Endodermal cell (in vitro differentiated cells): Measurements from ENCODE around the gene SPACA4. TPM values are rescaled to one million over a fixed set of nuclear protein-coding genes. Genes with fewer than 3 reads are reported as not detected.

Experiments used
- DNase-seq: peaks from one replicate; pipeline ENCODE4 v3.0.0-alpha.2; 2017
- H3K27ac ChIP-seq: 2 replicates; pipeline ENCODE4 v1.5.1; 2013; ENCODE audit warnings: mild to moderate bottlenecking, low read depth, low read length, moderate library complexity
- H3K27me3 ChIP-seq: 2 replicates; pipeline ENCODE4 v1.6.1; 2013; ENCODE audit warnings: mild to moderate bottlenecking, low read length, moderate library complexity; ENCODE audit not compliant: insufficient read depth, control insufficient read depth, poor library complexity, severe bottlenecking
- H3K36me3 ChIP-seq: 2 replicates; pipeline ENCODE4 v1.7.0; 2013; ENCODE audit warnings: mild to moderate bottlenecking, low read length, moderate library complexity; ENCODE audit not compliant: control insufficient read depth, insufficient read depth
- H3K4me1 ChIP-seq: one replicate; pipeline ENCODE4 v1.7.0; 2013; ENCODE audit warnings: low read length; ENCODE audit not compliant: control insufficient read depth, insufficient read depth
- H3K4me3 ChIP-seq: 2 replicates; pipeline ENCODE4 v1.5.1; 2013; ENCODE audit warnings: mild to moderate bottlenecking, low read length, moderate library complexity
- H3K9ac ChIP-seq: 2 replicates; pipeline ENCODE4 v1.6.1; 2013; ENCODE audit warnings: mild to moderate bottlenecking, low read length, moderate library complexity; ENCODE audit not compliant: poor library complexity, severe bottlenecking; ENCODE audit errors: extremely low read depth
- H3K9me3 ChIP-seq: 2 replicates; pipeline ENCODE4 v1.6.1; 2013; ENCODE audit warnings: mild to moderate bottlenecking, low read length, moderate library complexity; ENCODE audit not compliant: control insufficient read depth
- H3K27ac Mint-ChIP-seq: 2 replicates; pipeline ENCODE4 v1.8.0; 2020; ENCODE audit warnings: mixed read lengths
- H3K27me3 Mint-ChIP-seq: 2 replicates; pipeline ENCODE4 v1.8.0; 2021; ENCODE audit warnings: mild to moderate bottlenecking, mixed read lengths; ENCODE audit not compliant: insufficient read depth
- H3K36me3 Mint-ChIP-seq: 2 replicates; pipeline ENCODE4 v1.8.0; 2020; ENCODE audit warnings: low read depth, mixed read lengths
- H3K4me1 Mint-ChIP-seq: 2 replicates; pipeline ENCODE4 v1.8.0; 2020; ENCODE audit warnings: mixed read lengths
- H3K4me3 Mint-ChIP-seq: 2 replicates; pipeline ENCODE4 v1.8.0; 2020; ENCODE audit warnings: mild to moderate bottlenecking, moderate library complexity, mixed read lengths
- H3K9me3 Mint-ChIP-seq: 2 replicates; pipeline ENCODE4 v1.8.0; 2020; ENCODE audit warnings: mild to moderate bottlenecking, mixed read lengths
- WGBS, 2 experiments: methylation state at CpG; one replicate each; pipeline versions ENCODE4 v1.1.5 to v1.1.7; 2013; ENCODE audit warnings: missing lambda C conversion rate in 2 of 2, mixed read lengths in 1 of 2; ENCODE audit not compliant: insufficient coverage in 1 of 2, insufficient read length in 1 of 2; 5-methylcytosine and 5-hydroxymethylcytosine counted together
- total RNA-seq, 2 donors: library from RNA; stranded (reverse); fragmentation: NEBNext Ultra II Directional in 1 of 2; extraction: Animal tissue kit (Norgen Biotek cat#: 25700) in 1 of 2; gene quantifications; 2 replicates in 1 of 2; 3 replicates in 1 of 2; pipeline ENCODE4 v1.2.1, GENCODE V29; 2021
- TF ChIP-seq, protein P1 (sequence below): fragments of 200-600 bp; sonication (generic); conservative IDR thresholded peaks from 2 replicates; pipeline ENCODE4 v1.5.0; 2021; ENCODE audit warnings: antibody characterized with exemption, mild to moderate bottlenecking

The SPACA4 gene
- total RNA-seq, 2 donors from 2014 or later = not detected

DNA sequence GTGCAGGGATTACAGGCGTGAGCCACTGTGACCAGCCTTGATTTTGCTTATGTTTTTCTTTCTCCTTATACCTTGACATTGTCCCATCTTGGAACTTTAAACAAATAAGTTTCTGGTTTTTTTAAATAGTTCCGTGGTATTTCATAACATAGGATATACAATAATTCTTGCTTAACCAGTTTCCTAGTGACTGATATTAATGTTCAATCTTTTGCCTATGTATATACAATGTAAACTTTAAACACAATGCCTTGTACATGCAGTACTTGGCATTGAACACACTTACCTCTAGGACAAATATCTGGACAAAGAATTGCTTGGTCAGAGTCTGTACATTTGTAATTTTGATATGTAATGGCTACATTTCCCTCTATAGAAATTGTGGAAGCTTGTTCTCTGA lies 24.4 kb upstream of the SPACA4 start:
- Histone ChIP-seq H3K36me3 (no peaks in the 10 kb centered on the region), H3K27me3 (no peaks in the 10 kb centered on the region), H3K4me3 (no peak overlapping the region), H3K4me1 (no peaks in the 10 kb centered on the region), H3K27ac (no peak overlapping the region), H3K9me3 (no peaks in the 10 kb centered on the region), H3K9ac (no peak overlapping the region)
- Mint-ChIP-seq H3K4me3 (no peak overlapping the region), H3K36me3 (no peaks in the 10 kb centered on the region), H3K27ac (no peak overlapping the region), H3K27me3 (peaks cover 17% of the 10 kb centered on the region), H3K4me1 (peaks cover 3% of the 10 kb centered on the region), H3K9me3 (peaks cover 3% of the 10 kb centered on the region)
- TF ChIP-seq, protein P1, sequence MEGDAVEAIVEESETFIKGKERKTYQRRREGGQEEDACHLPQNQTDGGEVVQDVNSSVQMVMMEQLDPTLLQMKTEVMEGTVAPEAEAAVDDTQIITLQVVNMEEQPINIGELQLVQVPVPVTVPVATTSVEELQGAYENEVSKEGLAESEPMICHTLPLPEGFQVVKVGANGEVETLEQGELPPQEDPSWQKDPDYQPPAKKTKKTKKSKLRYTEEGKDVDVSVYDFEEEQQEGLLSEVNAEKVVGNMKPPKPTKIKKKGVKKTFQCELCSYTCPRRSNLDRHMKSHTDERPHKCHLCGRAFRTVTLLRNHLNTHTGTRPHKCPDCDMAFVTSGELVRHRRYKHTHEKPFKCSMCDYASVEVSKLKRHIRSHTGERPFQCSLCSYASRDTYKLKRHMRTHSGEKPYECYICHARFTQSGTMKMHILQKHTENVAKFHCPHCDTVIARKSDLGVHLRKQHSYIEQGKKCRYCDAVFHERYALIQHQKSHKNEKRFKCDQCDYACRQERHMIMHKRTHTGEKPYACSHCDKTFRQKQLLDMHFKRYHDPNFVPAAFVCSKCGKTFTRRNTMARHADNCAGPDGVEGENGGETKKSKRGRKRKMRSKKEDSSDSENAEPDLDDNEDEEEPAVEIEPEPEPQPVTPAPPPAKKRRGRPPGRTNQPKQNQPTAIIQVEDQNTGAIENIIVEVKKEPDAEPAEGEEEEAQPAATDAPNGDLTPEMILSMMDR = no peak
- WGBS, 2 experiments = 89 to 100% methylated on average over 1 of the region's 2 CpGs
- no peak for DNase-seq

- H3K9ac ChIP-seq = no peak overlapping the region
- H3K27ac Mint-ChIP-seq = no peak overlapping the region
- no peak overlapping the region for H3K27ac ChIP-seq
- no peaks in the 10 kb centered on the region for H3K27me3 ChIP-seq
- no peaks in the 10 kb centered on the region for H3K9me3 ChIP-seq
- no peak overlapping the region for H3K4me3 Mint-ChIP-seq
- peaks cover 3% of the 10 kb centered on the region for H3K9me3 Mint-ChIP-seq
- H3K27me3 Mint-ChIP-seq = peaks cover 35% of the 10 kb centered on the region
- DNase-seq = no peak
- H3K4me3 ChIP-seq = no peak overlapping the region
- H3K4me1 Mint-ChIP-seq = peaks cover 3% of the 10 kb centered on the region
- no peaks in the 10 kb centered on the region for H3K4me1 ChIP-seq
- 85 to 100% methylated on average over 1 to 2 of the region's 3 CpGs for WGBS, 2 experiments
- no peaks in the 10 kb centered on the region for H3K36me3 ChIP-seq
- TF ChIP-seq, protein P1 = no peak
- H3K36me3 Mint-ChIP-seq = no peaks in the 10 kb centered on the region
Measured at GRCh38 chr19:48587387-48587786, 19.2 kb upstream of the SPACA4 start.

- H3K4me1 ChIP-seq = no peaks in the 10 kb centered on the region
- no peaks in the 10 kb centered on the region for H3K36me3 ChIP-seq
- H3K4me3 ChIP-seq = peak overlapping the region; percentile 74
- Mint-ChIP-seq H3K36me3 (no peaks in the 10 kb centered on the region), H3K4me3 (peak overlapping the region; percentile 53), H3K9me3 (peaks cover 3% of the 10 kb centered on the region), H3K27me3 (peaks cover 35% of the 10 kb centered on the region), H3K27ac (no peak overlapping the region), H3K4me1 (peaks cover 8% of the 10 kb centered on the region)
- H3K9ac ChIP-seq = no peak overlapping the region
- DNase-seq = peak; percentile 98
- H3K27ac ChIP-seq = no peak overlapping the region
- H3K9me3 ChIP-seq = no peaks in the 10 kb centered on the region
- H3K27me3 ChIP-seq = no peaks in the 10 kb centered on the region
- TF ChIP-seq, protein P1 = peak; percentile 98
- WGBS, 2 experiments = 6 to 12% methylated on average over 30 to 36 of the region's 36 CpGs
Measured at GRCh38 chr19:48588670-48589401, 17.7 kb upstream of the SPACA4 start.
